Sigmoid colon (tissue), 4 donors: Measurements from ENCODE around the gene VAV1.

Experiments used
- EP300 ChIP-seq, 4 donors: sonication (generic); formaldehyde crosslinking; IDR thresholded peaks; one replicate each; pipeline ENCODE4 v1.6.1; 2017; ENCODE audit warnings: antibody characterized with exemption in 4 of 4
- POLR2A ChIP-seq, 2 donors: fragments of 450-650 bp; IDR thresholded peaks; one replicate each; pipeline ENCODE4 v1.6.1; 2016; ENCODE audit warnings: antibody characterized with exemption in 2 of 2, mild to moderate bottlenecking in 2 of 2, moderate library complexity in 2 of 2
- POLR2AphosphoS5 ChIP-seq, 4 donors: sonication (generic); formaldehyde crosslinking; IDR thresholded peaks; one replicate each; pipeline ENCODE4 v1.6.1; 2017; ENCODE audit warnings: antibody characterized with exemption in 4 of 4
- TF ChIP-seq, protein P1 (sequence below), 4 experiments: fragments of 450-650 bp in 3 of 4; fragments of 200-600 bp in 1 of 4; IDR thresholded peaks; one replicate each; pipeline ENCODE4 v1.5.1; 2016 to 2019; ENCODE audit warnings: antibody characterized with exemption in 4 of 4, mild to moderate bottlenecking in 3 of 4, moderate library complexity in 2 of 4

DNA sequence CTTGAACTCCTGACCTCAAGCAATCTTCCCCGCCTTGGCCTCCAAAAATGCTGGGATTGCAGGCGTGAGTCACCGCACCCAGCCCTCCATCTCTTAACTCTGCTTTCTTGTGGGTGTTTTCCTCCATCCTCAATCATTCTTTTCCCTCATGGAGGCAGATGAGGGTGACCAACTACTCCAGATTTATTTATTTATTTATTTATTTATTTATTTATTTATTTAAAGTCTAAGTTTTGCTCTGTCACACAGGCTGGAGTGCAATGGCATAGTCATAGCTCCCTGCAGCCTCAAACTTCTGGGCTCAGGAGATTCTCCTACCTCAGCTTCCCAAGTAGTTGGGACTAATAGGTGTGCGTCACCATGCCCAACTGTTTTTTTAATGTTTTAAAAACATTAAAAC is 14.9 kb downstream of the VAV1 start:
- no peak for TF ChIP-seq EP300 (IDR thresholded peaks at IDR 0.05)
- TF ChIP-seq POLR2AphosphoS5 (IDR thresholded peaks at IDR 0.05): no peak
- TF ChIP-seq, protein P1, sequence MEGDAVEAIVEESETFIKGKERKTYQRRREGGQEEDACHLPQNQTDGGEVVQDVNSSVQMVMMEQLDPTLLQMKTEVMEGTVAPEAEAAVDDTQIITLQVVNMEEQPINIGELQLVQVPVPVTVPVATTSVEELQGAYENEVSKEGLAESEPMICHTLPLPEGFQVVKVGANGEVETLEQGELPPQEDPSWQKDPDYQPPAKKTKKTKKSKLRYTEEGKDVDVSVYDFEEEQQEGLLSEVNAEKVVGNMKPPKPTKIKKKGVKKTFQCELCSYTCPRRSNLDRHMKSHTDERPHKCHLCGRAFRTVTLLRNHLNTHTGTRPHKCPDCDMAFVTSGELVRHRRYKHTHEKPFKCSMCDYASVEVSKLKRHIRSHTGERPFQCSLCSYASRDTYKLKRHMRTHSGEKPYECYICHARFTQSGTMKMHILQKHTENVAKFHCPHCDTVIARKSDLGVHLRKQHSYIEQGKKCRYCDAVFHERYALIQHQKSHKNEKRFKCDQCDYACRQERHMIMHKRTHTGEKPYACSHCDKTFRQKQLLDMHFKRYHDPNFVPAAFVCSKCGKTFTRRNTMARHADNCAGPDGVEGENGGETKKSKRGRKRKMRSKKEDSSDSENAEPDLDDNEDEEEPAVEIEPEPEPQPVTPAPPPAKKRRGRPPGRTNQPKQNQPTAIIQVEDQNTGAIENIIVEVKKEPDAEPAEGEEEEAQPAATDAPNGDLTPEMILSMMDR (IDR thresholded peaks at IDR 0.05): no peak
- no peak for TF ChIP-seq POLR2A (IDR thresholded peaks at IDR 0.05)
